Esophagus muscularis mucosa (tissue), 4 donors: Measurements from ENCODE around the gene MVB12B. TPM values are rescaled to one million over a fixed set of nuclear protein-coding genes. Genes with fewer than 3 reads are reported as not detected.

Experiments
- DNase-seq: peaks from one replicate; pipeline ENCODE4 v3.0.0-alpha.2; 2017; ENCODE audit errors: extremely low spot score
- H3K27ac ChIP-seq, 4 donors: fragments of 200-600 bp; sonication (generic); replicated peaks in 1 of 4; 1 replicate in 3 of 4; 2 replicates in 1 of 4; pipeline ENCODE4 v1.5.1; 2016 to 2019; ENCODE audit warnings: mild to moderate bottlenecking in 1 of 4
- H3K27me3 ChIP-seq, 4 donors: fragments of 200-600 bp; sonication (generic); one replicate each; pipeline versions ENCODE4 v1.5.1 to v1.6.0; 2016 to 2019
- H3K36me3 ChIP-seq, 4 donors: fragments of 200-600 bp; sonication (generic); one replicate each; pipeline ENCODE4 v1.5.1; 2016 to 2019
- H3K4me1 ChIP-seq, 4 donors: fragments of 200-600 bp; sonication (generic); one replicate each; pipeline ENCODE4 v1.5.1; 2016 to 2019
- H3K4me3 ChIP-seq, 4 donors: fragments of 200-600 bp; sonication (generic); 1 replicate in 2 of 4; 2 replicates in 2 of 4; pipeline ENCODE4 v1.5.1; 2016 to 2019; ENCODE audit warnings: mild to moderate bottlenecking in 4 of 4, moderate library complexity in 1 of 4
- H3K9me3 ChIP-seq, 4 donors: fragments of 200-600 bp; sonication (generic); 1 replicate in 3 of 4; 2 replicates in 1 of 4; pipeline ENCODE4 v1.5.1; 2016 to 2019
- CTCF ChIP-seq, 3 experiments: fragments of 200-600 bp in 2 of 3; fragments of 450-650 bp in 1 of 3; sonication (generic) in 2 of 3; IDR thresholded peaks; one replicate each; pipeline ENCODE4 v1.5.1; 2017 to 2019; ENCODE audit warnings: antibody characterized with exemption in 3 of 3, mild to moderate bottlenecking in 2 of 3, moderate library complexity in 1 of 3
- EP300 ChIP-seq: sonication (generic); formaldehyde crosslinking; IDR thresholded peaks from one replicate; pipeline ENCODE4 v1.6.1; 2017; ENCODE audit warnings: antibody characterized with exemption
- POLR2A ChIP-seq: fragments of 450-650 bp; IDR thresholded peaks from one replicate; pipeline ENCODE4 v1.6.1; 2017; ENCODE audit warnings: antibody characterized with exemption, moderate library complexity, mild to moderate bottlenecking, low read depth
- POLR2AphosphoS5 ChIP-seq, 2 donors: sonication (generic); formaldehyde crosslinking; IDR thresholded peaks; one replicate each; pipeline ENCODE4 v1.6.1; 2017; ENCODE audit warnings: antibody characterized with exemption in 2 of 2
- WGBS: methylation state at CpG from one replicate; pipeline ENCODE4 v1.1.5; 2018; 5-methylcytosine and 5-hydroxymethylcytosine counted together
- intact Hi-C: fragments of 100-400 bp; cut with DNase I; formaldehyde crosslinking; loops from one replicate; pipeline ENCODE4 v1.15.1; 2023
- total RNA-seq, 4 donors: library from RNA; depleted of rRNA; stranded (reverse); fragments of >200 nt; gene quantifications; one replicate each; pipeline versions ENCODE4 v1.1.0 to v1.2.1, GENCODE V29; 2016

MVB12B gene
- total RNA-seq, 4 donors from 2014 or later, result 14.1 to 25.0 (median 18.4) TPM

GRCh38 chr9:126312584-126313551 is 13.8 kb upstream of the MVB12B start:
- H3K27me3 ChIP-seq, result no peaks in the 10 kb centered on the region
- no peak overlapping the region for H3K27ac ChIP-seq
- intact Hi-C loops, result no loop called here
- TF ChIP-seq POLR2AphosphoS5 (IDR thresholded peaks at IDR 0.05) (no peak), EP300 (no peak), CTCF (IDR thresholded peaks at IDR 0.05) (no peak), POLR2A (no peak)
- no peak overlapping the region for H3K4me3 ChIP-seq
- no peaks in the 10 kb centered on the region for H3K36me3 ChIP-seq
- no peaks in the 10 kb centered on the region for H3K4me1 ChIP-seq
- WGBS, result 84% methylated on average over 4 of the region's 5 CpGs
- no peaks in the 10 kb centered on the region for H3K9me3 ChIP-seq
- DNase-seq, result no peak

- Histone ChIP-seq H3K4me1 (no peaks in the 10 kb centered on the region), H3K9me3 (no peaks in the 10 kb centered on the region), H3K4me3 (no peak overlapping the region), H3K36me3 (no peaks in the 10 kb centered on the region), H3K27ac (no peak overlapping the region), H3K27me3 (no peaks in the 10 kb centered on the region)
- intact Hi-C loops, result loop anchor here (5.0 kb wide), 1 partner anchor 81 kb away; no protein-coding TSS in a partner anchor
- 90% methylated on average over 3 of the region's 3 CpGs for WGBS
- DNase-seq, result no peak
- no peak for TF ChIP-seq POLR2AphosphoS5 (IDR thresholded peaks at IDR 0.05)
- TF ChIP-seq EP300, result no peak
- TF ChIP-seq CTCF (IDR thresholded peaks at IDR 0.05), result no peak
- no peak for TF ChIP-seq POLR2A
Observed at GRCh38 chr9:126316085-126316655, 10.5 kb upstream of the MVB12B start.

GRCh38 chr9:126317513-126317912 is 9.1 kb upstream of the MVB12B start:
- Histone ChIP-seq H3K36me3 (no peaks in the 10 kb centered on the region), H3K9me3 (no peaks in the 10 kb centered on the region), H3K27ac (no peak overlapping the region), H3K27me3 (no peaks in the 10 kb centered on the region), H3K4me3 (no peak overlapping the region), H3K4me1 (no peaks in the 10 kb centered on the region)
- TF ChIP-seq CTCF (IDR thresholded peaks at IDR 0.05) (peak; percentile 36 to 55 (median 55)), POLR2A (no peak)
- no peak for DNase-seq
- 75% methylated on average over 4 of the region's 4 CpGs for WGBS
- intact Hi-C loops, result loop anchor here (5.0 kb wide), 1 partner anchor 80 kb away; no protein-coding TSS in a partner anchor

- H3K9me3 ChIP-seq, result peaks cover 0 to 2% (median under 1%) of the 10 kb centered on the region in 4 donors
- H3K27ac ChIP-seq, result no peak overlapping the region
- DNase-seq, result no peak
- 94% methylated on average over 6 of the region's 6 CpGs for WGBS
- H3K36me3 ChIP-seq, result no peaks in the 10 kb centered on the region
- no peaks in the 10 kb centered on the region for H3K27me3 ChIP-seq
- intact Hi-C loops, result loop anchor here (5.0 kb wide), 1 partner anchor 78 kb away; no protein-coding TSS in a partner anchor
- no peak overlapping the region for H3K4me3 ChIP-seq
- TF ChIP-seq POLR2A (no peak), POLR2AphosphoS5 (IDR thresholded peaks at IDR 0.05) (no peak), CTCF (IDR thresholded peaks at IDR 0.05) (no peak), EP300 (no peak)
- H3K4me1 ChIP-seq, result no peaks in the 10 kb centered on the region
Observed at GRCh38 chr9:126318858-126319257, 7.8 kb upstream of the MVB12B start.
